ENCODE measurements around the gene H1-8.
"Not testable (repeated sequence)": the region's sequence is repeated elsewhere in the genome, so short reads cannot be mapped to it uniquely, and the experiment has no call there.

The H1-8 gene

DNA sequence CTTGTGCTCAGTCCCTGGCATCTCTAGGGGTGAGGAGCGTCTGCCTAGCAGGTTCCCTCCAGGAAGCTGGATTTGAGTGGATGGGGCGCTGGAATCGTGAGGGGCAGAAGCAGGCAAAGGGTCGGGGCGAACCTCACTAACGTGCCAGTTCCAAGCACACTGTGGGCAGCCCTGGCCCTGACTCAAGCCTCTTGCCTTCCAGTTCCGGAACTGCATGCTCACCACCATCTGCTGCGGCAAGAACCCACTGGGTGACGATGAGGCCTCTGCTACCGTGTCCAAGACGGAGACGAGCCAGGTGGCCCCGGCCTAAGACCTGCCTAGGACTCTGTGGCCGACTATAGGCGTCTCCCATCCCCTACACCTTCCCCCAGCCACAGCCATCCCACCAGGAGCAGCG lies 9.6 kb upstream of the H1-8 start:
- DNase-seq (ENCODE audit: low spot score) = no peak

DNA sequence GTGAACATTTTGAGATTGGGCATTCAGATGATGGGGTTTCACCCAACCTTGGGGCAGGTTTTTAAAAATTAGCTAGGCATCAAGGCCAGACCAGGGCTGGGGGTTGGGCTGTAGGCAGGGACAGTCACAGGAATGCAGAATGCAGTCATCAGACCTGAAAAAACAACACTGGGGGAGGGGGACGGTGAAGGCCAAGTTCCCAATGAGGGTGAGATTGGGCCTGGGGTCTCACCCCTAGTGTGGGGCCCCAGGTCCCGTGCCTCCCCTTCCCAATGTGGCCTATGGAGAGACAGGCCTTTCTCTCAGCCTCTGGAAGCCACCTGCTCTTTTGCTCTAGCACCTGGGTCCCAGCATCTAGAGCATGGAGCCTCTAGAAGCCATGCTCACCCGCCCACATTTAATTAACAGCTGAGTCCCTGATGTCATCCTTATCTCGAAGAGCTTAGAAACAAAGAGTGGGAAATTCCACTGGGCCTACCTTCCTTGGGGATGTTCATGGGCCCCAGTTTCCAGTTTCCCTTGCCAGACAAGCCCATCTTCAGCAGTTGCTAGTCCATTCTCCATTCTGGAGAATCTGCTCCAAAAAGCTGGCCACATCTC lies 8.4 kb upstream of the H1-8 start:
- DNase-seq (ENCODE audit: low spot score) = no peak

DNA sequence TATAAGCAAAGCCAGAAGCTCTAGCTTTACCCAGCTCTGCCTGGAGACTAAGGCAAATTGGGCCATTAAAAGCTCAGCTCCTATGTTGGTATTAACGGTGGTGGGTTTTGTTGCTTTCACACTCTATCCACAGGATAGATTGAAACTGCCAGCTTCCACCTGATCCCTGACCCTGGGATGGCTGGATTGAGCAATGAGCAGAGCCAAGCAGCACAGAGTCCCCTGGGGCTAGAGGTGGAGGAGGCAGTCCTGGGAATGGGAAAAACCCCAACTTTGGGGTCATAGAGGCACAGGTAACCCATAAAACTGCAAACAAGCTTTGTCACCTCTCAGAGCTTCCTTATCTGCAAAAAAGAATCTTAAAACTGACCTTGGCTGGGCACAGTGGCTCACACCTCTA lies 7.9 kb upstream of the H1-8 start:
- no peak for DNase-seq (ENCODE audit: low spot score)

GRCh38 chr3:129536374-129536667 lies 6.7 kb upstream of the H1-8 start:
- no peak for DNase-seq (ENCODE audit: low spot score)

DNA sequence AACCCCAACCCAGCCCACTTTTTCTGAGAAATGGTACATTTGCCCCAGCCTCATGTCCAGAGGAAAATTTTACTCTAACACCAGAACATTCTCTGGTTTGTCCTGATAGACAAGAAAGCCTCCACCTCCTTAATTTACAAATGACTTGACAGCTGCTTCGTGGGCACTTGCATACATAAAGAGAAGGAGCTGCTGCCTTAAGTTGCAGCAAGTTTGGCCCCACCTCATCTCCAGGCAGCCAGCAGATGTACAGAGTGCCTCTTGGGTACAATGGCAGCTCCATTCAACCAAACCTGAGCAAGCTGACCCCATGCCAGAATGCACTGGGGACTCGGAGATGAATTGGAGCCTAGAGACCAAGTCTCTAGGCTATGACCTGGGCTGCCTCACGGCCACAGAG lies 6.2 kb upstream of the H1-8 start:
- no peak for DNase-seq (ENCODE audit: low spot score)

GRCh38 chr3:129539206-129539605 lies 3.8 kb upstream of the H1-8 start:
- no peak for DNase-seq (ENCODE audit: low spot score)

GRCh38 chr3:129540776-129541516 lies 2.0 kb upstream of the H1-8 start:
- DNase-seq (ENCODE audit: low spot score) = no peak

DNA sequence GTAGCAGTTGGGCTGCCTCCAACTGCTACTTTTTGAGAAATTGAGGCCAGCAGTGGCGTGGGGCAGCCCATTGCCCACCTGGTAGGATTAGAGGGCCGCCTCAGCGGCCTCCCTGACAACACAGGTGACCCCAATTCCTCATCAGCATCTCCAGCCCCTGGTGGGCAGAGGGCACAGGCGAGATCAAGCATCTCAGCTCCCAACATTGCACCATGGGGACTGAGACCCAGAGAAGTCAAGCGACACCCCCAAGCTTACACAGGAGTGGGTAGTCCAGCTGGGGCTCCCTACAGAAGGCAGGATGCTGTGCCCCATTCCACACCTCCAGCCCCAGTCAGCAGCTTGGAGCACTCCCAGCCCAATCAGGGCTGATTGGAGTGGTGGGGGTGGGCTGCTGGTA lies 228 bp upstream of the H1-8 start:
- no peak for DNase-seq (ENCODE audit: low spot score)

GRCh38 chr3:129543999-129544398 lies 1.0 kb downstream of the H1-8 start:
- no peak for DNase-seq (ENCODE audit: low spot score)

- not testable (repeated sequence) for DNase-seq (ENCODE audit: low spot score)
These were observed 3.0 kb downstream of the H1-8 start for GRCh38 chr3:129545951-129546350.

DNA sequence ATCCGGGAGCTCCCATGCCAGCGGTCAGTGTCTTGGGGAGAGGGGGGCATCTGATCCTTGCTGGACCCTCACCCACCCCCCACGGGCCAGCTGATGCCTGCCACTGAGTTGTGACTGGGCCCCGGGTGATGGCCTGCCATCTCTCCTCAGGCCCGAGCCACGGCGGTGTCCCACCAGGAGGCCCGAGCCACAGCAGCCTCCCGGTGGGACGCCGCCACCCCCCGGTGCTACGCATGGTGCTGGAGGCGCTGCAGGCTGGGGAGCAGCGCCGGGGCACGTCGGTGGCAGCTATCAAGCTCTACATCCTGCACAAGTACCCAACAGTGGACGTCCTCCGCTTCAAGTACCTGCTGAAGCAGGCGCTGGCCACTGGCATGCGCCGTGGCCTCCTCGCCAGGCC lies 4.3 kb downstream of the H1-8 start:
- no peak for DNase-seq (ENCODE audit: low spot score)

DNA sequence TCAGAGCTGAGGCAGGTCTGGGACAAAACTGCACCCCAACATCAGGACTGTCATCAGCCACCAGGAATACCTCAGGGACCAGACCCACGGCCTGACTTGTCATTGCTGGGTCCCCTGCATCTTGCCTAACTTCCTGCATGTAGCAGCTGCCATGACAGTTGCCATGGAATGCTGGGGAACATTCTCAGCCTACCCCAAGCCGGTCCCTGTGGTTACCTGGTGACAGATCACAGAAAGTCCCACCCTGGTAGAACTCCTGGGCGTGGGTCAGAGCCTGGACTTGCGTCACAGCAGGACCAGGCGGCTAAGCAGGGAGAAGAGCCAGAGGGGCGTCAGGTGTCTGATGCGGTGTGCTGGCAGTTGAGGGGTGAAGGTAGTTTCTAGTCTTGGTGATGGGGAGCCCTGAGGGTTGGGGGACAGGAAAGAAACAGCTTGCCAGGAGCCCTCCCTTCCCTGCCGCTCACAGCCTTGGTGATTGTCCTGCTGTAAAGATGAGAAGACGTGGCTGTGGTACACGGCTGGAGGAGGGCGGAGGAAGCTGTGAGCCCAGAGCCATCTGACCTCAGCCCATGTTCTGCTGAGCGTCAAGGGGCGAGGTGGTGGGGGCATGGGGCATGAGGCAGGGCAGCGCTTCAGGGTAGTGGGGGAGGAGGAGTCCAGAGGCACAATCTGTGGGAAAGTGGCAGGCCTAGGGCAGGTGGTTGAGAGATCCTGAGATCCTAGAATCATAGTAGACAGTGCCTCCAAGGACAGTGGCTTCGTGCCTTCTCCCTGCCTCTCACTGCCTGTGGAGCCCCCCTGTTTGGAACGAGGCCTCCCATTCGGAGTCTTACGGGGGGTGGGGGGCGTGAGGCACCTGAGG lies 5.4 kb downstream of the H1-8 start:
- DNase-seq (ENCODE audit: low spot score) = no peak

- DNase-seq (ENCODE audit: low spot score) = peak; percentile 56
These were observed 6.2 kb downstream of the H1-8 start for GRCh38 chr3:129549006-129549800.

- DNase-seq (ENCODE audit: low spot score) = no peak
These were observed 6.8 kb downstream of the H1-8 start for GRCh38 chr3:129549805-129550204.

DNA sequence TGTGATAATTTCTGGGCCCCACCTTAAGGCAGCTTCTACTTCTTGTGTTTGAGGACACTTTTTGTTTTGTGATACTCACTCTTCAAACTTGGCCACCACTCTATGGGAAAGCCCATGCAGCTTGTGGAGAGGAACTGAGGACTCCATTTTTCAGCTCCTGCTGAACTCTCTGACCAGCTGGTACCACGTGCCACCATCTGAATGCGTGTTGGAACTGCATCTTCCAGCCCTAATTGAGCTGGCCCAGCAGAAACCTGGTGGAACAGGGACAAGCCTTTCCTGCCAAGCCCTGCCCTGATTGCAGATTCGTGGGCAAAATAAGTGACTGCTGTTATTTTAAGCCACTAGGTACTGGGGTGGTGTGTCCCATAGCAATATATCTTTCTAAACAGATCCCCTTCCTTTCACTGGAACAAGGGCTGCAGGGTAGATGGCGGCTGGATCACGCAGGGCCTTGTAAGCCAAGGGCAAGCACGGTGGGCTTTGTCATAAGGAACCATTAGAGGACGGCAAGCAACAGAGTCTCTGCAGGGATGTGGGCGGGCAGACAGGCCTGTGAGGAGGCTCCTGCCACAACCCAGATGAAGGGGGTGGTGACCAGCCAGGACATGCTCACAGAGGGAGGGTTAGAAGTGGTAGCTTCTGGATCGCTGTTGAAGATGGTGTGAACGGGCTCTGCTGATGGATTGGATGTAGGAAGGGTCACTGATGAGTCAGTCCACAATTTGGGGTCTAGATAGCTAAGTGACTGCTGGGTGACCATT lies 9.5 kb downstream of the H1-8 start:
- no peak for DNase-seq (ENCODE audit: low spot score)

DNA sequence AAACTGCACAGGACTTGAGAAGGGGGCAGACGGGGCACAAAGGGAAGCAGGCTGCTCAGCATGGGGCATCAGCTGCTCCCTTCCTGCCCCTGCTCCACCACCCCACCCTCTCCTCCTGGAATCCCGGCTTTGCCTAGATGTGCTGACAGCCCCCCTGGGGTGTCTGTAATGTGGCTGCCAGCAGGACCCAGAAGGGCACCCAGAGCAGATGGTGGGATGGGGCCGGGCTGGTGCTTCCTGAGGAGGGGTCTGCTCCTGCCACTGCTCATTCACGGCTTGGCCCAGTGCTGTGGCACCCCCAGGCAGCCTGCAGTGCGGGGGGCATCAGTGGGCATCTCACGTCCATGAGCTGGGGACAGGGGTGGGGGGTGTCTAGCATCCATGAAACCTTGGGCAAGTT lies 10.2 kb downstream of the H1-8 start:
- DNase-seq (ENCODE audit: low spot score) = no peak

- no peak for DNase-seq (ENCODE audit: low spot score)
These were observed 10.7 kb downstream of the H1-8 start for GRCh38 chr3:129553719-129554118.

- no peak for DNase-seq (ENCODE audit: low spot score)
These were observed 11.6 kb downstream of the H1-8 start for GRCh38 chr3:129554356-129555152.

- no peak for DNase-seq (ENCODE audit: low spot score)
These were observed 12.2 kb downstream of the H1-8 start for GRCh38 chr3:129555153-129555550.

- no peak for DNase-seq (ENCODE audit: low spot score)
These were observed 12.8 kb downstream of the H1-8 start for GRCh38 chr3:129555616-129556357.
